BJ (cell line): Measurements from ENCODE around the gene TRPM2. TPM values are rescaled to one million over a fixed set of nuclear protein-coding genes. Genes with fewer than 3 reads are reported as not detected.
A peak's percentile ranks its signal among the peaks of the same experiment; 100 is the strongest.

ENCODE experiments used
- CTCF ChIA-PET: fragments of 350-600 bp; formaldehyde crosslinking; extraction: SDS; loops from one replicate; lab custom pipeline; 2021; ENCODE audit warnings: antibody characterized with exemption, inconsistent platforms; lab: Yijun Ruan, JAX
- POLR2A ChIA-PET: fragments of 300-600 bp; sonication (Branson Sonifier 250); formaldehyde crosslinking; extraction: SDS; loops from one replicate; lab custom pipeline; 2021; ENCODE audit warnings: antibody characterized with exemption; lab: Charles Lee
- DNase-seq: peaks from one replicate; pipeline ENCODE4 v3.0.0-alpha.2; 2011; ENCODE audit warnings: low read depth
- H3K27me3 ChIP-seq: 2 replicates; pipeline ENCODE4 v1.6.0; 2011; ENCODE audit warnings: low read length; ENCODE audit not compliant: control insufficient read depth, insufficient read depth
- H3K36me3 ChIP-seq: 2 replicates; pipeline ENCODE4 v1.5.1; 2011; ENCODE audit warnings: low read length; ENCODE audit not compliant: control insufficient read depth, insufficient read depth
- H3K4me3 ChIP-seq: 2 replicates; pipeline ENCODE4 v1.5.1; 2011; ENCODE audit warnings: low read depth, mild to moderate bottlenecking, control low read depth, low read length
- polyA plus RNA-seq: library from polyadenylated mRNA; depleted of rRNA; stranded (reverse); fragments of >200 nt; gene quantifications from 2 replicates; pipeline ENCODE4 v1.2.3, GENCODE V29; 2011
- TF ChIP-seq, protein P1 (sequence below): IDR thresholded peaks from 2 replicates; pipeline ENCODE4 v1.5.1; 2011; ENCODE audit warnings: low read depth, mild to moderate bottlenecking, control low read depth, inconsistent platforms, low read length, moderate library complexity; ENCODE audit not compliant: insufficient read depth

The TRPM2 gene
- polyA plus RNA-seq, 1 experiment = not detected

- TF ChIP-seq, protein P1, sequence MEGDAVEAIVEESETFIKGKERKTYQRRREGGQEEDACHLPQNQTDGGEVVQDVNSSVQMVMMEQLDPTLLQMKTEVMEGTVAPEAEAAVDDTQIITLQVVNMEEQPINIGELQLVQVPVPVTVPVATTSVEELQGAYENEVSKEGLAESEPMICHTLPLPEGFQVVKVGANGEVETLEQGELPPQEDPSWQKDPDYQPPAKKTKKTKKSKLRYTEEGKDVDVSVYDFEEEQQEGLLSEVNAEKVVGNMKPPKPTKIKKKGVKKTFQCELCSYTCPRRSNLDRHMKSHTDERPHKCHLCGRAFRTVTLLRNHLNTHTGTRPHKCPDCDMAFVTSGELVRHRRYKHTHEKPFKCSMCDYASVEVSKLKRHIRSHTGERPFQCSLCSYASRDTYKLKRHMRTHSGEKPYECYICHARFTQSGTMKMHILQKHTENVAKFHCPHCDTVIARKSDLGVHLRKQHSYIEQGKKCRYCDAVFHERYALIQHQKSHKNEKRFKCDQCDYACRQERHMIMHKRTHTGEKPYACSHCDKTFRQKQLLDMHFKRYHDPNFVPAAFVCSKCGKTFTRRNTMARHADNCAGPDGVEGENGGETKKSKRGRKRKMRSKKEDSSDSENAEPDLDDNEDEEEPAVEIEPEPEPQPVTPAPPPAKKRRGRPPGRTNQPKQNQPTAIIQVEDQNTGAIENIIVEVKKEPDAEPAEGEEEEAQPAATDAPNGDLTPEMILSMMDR = no peak
- POLR2A ChIA-PET = no interaction called here
- no peaks in the 10 kb centered on the region for H3K27me3 ChIP-seq
- CTCF ChIA-PET = interaction anchor here (1.8 kb wide), 1 partner anchor 333 kb away, joined by 6 read pairs; no protein-coding TSS in a partner anchor
- no peak overlapping the region for H3K4me3 ChIP-seq
- no peak for DNase-seq
- H3K36me3 ChIP-seq = no peaks in the 10 kb centered on the region
These were observed 106.5 kb downstream of the TRPM2 start for GRCh38 chr21:44459712-44460440.

- H3K4me3 ChIP-seq = no peak overlapping the region
- ChIA-PET POLR2A (no interaction called here), CTCF (interaction anchor here (1.8 kb wide), 1 partner anchor 333 kb away, joined by 6 read pairs; no protein-coding TSS in a partner anchor)
- no peaks in the 10 kb centered on the region for H3K27me3 ChIP-seq
- TF ChIP-seq, protein P1 = no peak
- no peaks in the 10 kb centered on the region for H3K36me3 ChIP-seq
- no peak for DNase-seq
These were observed 107.0 kb downstream of the TRPM2 start for GRCh38 chr21:44460441-44460755.

DNA sequence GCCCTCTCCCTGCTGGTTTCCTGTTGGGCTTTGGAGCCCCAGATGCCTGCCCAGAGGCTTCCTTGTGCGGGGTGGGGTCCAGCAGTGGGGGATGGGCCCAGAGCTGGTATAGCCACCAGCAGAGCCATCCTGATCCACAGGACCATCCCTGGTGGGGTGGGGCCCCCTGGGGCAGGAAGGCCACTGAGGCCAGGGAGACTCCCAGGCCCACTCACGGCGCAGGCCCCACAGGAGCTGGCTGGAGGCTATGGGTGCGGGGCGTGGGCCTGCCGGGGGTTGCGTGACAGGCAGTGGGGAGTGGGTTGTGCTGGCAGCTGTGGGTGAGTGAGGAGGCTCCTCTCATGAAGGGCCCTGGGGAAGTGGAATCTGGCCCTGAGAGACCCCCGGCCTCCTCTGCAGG lies 107.6 kb downstream of the TRPM2 start:
- POLR2A ChIA-PET = no interaction called here
- DNase-seq = no peak
- CTCF ChIA-PET = interaction anchor here (0.5 to 1.8 kb wide), 2 partner anchors 43 to 332 kb away, joined by 3 to 6 read pairs; no protein-coding TSS in a partner anchor

DNA sequence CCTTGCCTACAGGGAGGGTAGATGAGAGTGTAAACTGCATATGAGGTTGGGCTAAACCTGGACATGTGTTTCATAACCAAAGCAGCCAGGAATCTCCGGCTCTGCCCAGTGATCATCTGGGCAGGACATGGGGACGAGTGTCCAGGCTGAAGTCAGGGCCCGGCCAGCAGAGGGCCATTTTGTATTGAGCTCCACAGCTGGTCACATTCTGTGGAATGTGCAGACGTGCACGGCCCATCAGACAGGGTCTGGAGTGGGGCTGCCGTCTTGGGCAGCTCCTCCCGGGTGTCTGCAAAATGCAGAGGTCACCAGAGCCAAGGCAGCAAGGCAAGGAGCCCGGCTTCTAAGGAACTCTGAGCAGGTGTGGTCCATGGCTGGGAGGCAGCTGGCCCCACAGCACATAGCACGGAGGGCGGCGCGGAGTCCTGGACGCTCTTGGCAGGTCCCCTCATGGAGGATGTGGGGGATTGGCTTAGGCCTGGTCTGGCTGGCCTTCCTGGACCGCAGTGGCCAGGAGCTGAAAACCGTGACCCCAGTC lies 108.1 kb downstream of the TRPM2 start:
- no peak for DNase-seq
- CTCF ChIA-PET = interaction anchor here (0.5 to 1.8 kb wide), 5 partner anchors 12 to 332 kb away, joined by 3 to 6 read pairs (median 3); no protein-coding TSS in a partner anchor
- no peaks in the 10 kb centered on the region for H3K36me3 ChIP-seq
- no peak overlapping the region for H3K4me3 ChIP-seq
- POLR2A ChIA-PET = no interaction called here
- H3K27me3 ChIP-seq = no peaks in the 10 kb centered on the region
- TF ChIP-seq, protein P1 = peak; percentile 36; the same call in 1 of the 2 replicates

More for the DNA sequence above, 107.6 kb downstream of the TRPM2 start:
- Histone ChIP-seq H3K4me3 (no peak overlapping the region), H3K27me3 (no peaks in the 10 kb centered on the region), H3K36me3 (no peaks in the 10 kb centered on the region)
- TF ChIP-seq, protein P1 = no peak

GRCh38 chr21:44462086-44462833 lies 108.8 kb downstream of the TRPM2 start:
- no peak for DNase-seq
- no peak overlapping the region for H3K4me3 ChIP-seq
- H3K27me3 ChIP-seq = no peaks in the 10 kb centered on the region
- no peaks in the 10 kb centered on the region for H3K36me3 ChIP-seq
- CTCF ChIA-PET = interaction anchor here (0.7 to 1.8 kb wide), 4 partner anchors 11 to 331 kb away, joined by 3 to 6 read pairs (median 4); no protein-coding TSS in a partner anchor
- TF ChIP-seq, protein P1 = no peak
- POLR2A ChIA-PET = no interaction called here
